Smooth muscle cell (in vitro differentiated cells): ENCODE data around the gene MORC4. TPM values are rescaled to one million over a fixed set of nuclear protein-coding genes. Genes with fewer than 3 reads are reported as not detected.

Source experiments
- DNase-seq: peaks from one replicate; lab custom pipeline; 2025; ENCODE audit not compliant: unreplicated experiment; lab: John Stamatoyannopoulos, UW
- H2AFZ ChIP-seq: fragments of 200-600 bp; sonication (generic); 2 replicates; pipeline ENCODE4 v1.6.0; 2016; ENCODE audit warnings: antibody characterized with exemption, low read depth, mild to moderate bottlenecking
- H3F3A ChIP-seq: fragments of 200-600 bp; sonication (generic); 2 replicates; pipeline ENCODE4 v1.6.0; 2017; ENCODE audit warnings: antibody characterized with exemption, low read depth
- H3K27ac ChIP-seq: fragments of 200-600 bp; sonication (generic); 2 replicates; pipeline ENCODE4 v1.5.1; 2016; ENCODE audit warnings: low read depth, mild to moderate bottlenecking
- H3K27me3 ChIP-seq: fragments of 200-600 bp; sonication (generic); 2 replicates; pipeline ENCODE4 v1.6.1; 2016; ENCODE audit warnings: low read depth, mild to moderate bottlenecking
- H3K36me3 ChIP-seq: fragments of 200-600 bp; sonication (generic); 2 replicates; pipeline ENCODE4 v1.5.1; 2016; ENCODE audit warnings: low read depth
- H3K4me1 ChIP-seq: fragments of 200-600 bp; sonication (generic); 2 replicates; pipeline ENCODE4 v1.5.1; 2016; ENCODE audit warnings: low read depth
- H3K4me2 ChIP-seq: fragments of 200-600 bp; sonication (generic); 2 replicates; pipeline ENCODE4 v1.6.0; 2016; ENCODE audit warnings: mild to moderate bottlenecking
- H3K4me3 ChIP-seq: fragments of 200-600 bp; sonication (generic); 2 replicates; pipeline ENCODE4 v1.5.1; 2016; ENCODE audit warnings: mild to moderate bottlenecking
- H3K79me2 ChIP-seq: fragments of 200-600 bp; sonication (generic); 2 replicates; pipeline ENCODE4 v1.6.0; 2016; ENCODE audit warnings: low read depth, mild to moderate bottlenecking
- H3K9ac ChIP-seq: fragments of 200-600 bp; sonication (generic); 2 replicates; pipeline ENCODE4 v1.6.0; 2016; ENCODE audit warnings: low read depth
- H3K9me3 ChIP-seq: fragments of 200-600 bp; sonication (generic); replicated peaks from 2 replicates; pipeline ENCODE4 v1.5.1; 2016; ENCODE audit warnings: low read depth
- H4K20me1 ChIP-seq: fragments of 200-600 bp; sonication (generic); 2 replicates; pipeline ENCODE4 v1.6.0; 2016; ENCODE audit warnings: low read depth
- WGBS: methylation state at CpG from one replicate; pipeline ENCODE4 v1.1.7; 2016; ENCODE audit warnings: low lambda C conversion rate; 5-methylcytosine and 5-hydroxymethylcytosine counted together
- polyA plus RNA-seq: library from polyadenylated mRNA; unstranded; fragments of >200 nt; fragmentation: Nextera tagmentation; extraction: Ambion mirVana; gene quantifications from 2 replicates; pipeline ENCODE4 v1.2.1, GENCODE V29; 2016
- total RNA-seq: library from RNA; depleted of rRNA; stranded (reverse); fragments of >200 nt; gene quantifications from 2 replicates; pipeline ENCODE4 v1.2.3, GENCODE V29; 2014
- TF ChIP-seq, protein P1 (sequence below): fragments of 200-600 bp; sonication (generic); IDR thresholded peaks from 2 replicates; pipeline ENCODE4 v1.5.1; 2017; ENCODE audit warnings: borderline replicate concordance, mild to moderate bottlenecking, antibody characterized with exemption; ENCODE audit not compliant: insufficient read depth, poor library complexity, severe bottlenecking

Gene MORC4
- total and polyA plus RNA-seq, 2 experiments from 2014 or later = 27.1 to 33.8 TPM

DNA sequence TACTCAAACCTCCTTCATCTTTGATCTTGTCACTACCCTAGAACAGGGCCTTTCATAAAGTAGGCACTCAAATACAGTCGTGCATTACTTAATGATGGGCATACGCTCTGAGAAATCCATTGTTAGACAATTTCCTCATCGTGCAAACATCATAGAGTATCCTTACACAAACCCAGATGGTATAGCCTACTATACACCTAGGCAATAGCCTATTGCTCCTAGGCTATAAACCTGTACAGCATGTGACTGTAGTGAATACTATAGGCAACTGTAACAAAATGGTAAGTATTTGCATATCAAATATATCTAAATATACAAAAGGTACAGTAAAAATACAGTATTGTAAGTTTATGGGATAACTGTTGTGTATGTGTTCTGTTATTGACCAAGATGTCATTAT, 47.9 kb downstream of the MORC4 start:
- H3K4me1 ChIP-seq = no peaks in the 10 kb centered on the region
- no peaks in the 10 kb centered on the region for H4K20me1 ChIP-seq
- DNase-seq = no peak
- H3K9ac ChIP-seq = no peak overlapping the region
- H3K4me3 ChIP-seq = no peak overlapping the region
- H3K27me3 ChIP-seq = no peaks in the 10 kb centered on the region
- TF ChIP-seq, protein P1, sequence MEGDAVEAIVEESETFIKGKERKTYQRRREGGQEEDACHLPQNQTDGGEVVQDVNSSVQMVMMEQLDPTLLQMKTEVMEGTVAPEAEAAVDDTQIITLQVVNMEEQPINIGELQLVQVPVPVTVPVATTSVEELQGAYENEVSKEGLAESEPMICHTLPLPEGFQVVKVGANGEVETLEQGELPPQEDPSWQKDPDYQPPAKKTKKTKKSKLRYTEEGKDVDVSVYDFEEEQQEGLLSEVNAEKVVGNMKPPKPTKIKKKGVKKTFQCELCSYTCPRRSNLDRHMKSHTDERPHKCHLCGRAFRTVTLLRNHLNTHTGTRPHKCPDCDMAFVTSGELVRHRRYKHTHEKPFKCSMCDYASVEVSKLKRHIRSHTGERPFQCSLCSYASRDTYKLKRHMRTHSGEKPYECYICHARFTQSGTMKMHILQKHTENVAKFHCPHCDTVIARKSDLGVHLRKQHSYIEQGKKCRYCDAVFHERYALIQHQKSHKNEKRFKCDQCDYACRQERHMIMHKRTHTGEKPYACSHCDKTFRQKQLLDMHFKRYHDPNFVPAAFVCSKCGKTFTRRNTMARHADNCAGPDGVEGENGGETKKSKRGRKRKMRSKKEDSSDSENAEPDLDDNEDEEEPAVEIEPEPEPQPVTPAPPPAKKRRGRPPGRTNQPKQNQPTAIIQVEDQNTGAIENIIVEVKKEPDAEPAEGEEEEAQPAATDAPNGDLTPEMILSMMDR = no peak
- 75% methylated on average over 3 of the region's 3 CpGs for WGBS
- no peaks in the 10 kb centered on the region for H3F3A ChIP-seq
- H2AFZ ChIP-seq = no peak overlapping the region
- no peaks in the 10 kb centered on the region for H3K9me3 ChIP-seq
- H3K36me3 ChIP-seq = no peaks in the 10 kb centered on the region
- H3K4me2 ChIP-seq = no peak overlapping the region
- no peak overlapping the region for H3K27ac ChIP-seq
- no peaks in the 10 kb centered on the region for H3K79me2 ChIP-seq

DNA sequence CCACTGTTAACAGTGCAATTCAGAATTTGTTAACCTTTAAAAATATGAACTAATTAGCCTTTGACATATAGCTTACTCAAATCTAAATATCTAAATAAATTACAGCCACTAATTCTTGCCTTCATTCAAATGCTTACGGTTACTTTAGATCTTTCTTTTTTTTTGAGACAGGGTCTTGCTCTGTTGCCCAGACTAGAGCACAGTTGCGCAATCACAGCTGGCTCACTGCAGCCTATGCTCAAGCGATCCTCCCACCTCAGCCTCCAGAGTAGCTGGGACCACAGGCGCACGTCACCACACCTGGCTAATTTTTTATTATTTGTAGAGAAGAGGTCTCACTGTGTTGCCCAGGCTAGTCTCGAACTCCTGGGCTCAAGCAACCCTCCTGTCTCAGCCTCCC, 48.8 kb downstream of the MORC4 start:
- no peak overlapping the region for H2AFZ ChIP-seq
- no peaks in the 10 kb centered on the region for H3K9me3 ChIP-seq
- H3K27ac ChIP-seq = no peak overlapping the region
- no peaks in the 10 kb centered on the region for H3F3A ChIP-seq
- H4K20me1 ChIP-seq = no peaks in the 10 kb centered on the region
- H3K4me1 ChIP-seq = no peaks in the 10 kb centered on the region
- no peak overlapping the region for H3K9ac ChIP-seq
- H3K36me3 ChIP-seq = no peaks in the 10 kb centered on the region
- no peak for DNase-seq
- no peaks in the 10 kb centered on the region for H3K27me3 ChIP-seq
- WGBS = 88% methylated on average over 6 of the region's 6 CpGs
- no peaks in the 10 kb centered on the region for H3K79me2 ChIP-seq
- TF ChIP-seq, protein P1 = no peak
- H3K4me2 ChIP-seq = no peak overlapping the region
- no peak overlapping the region for H3K4me3 ChIP-seq

GRCh38 chrX:106950381-106950780, 49.6 kb downstream of the MORC4 start:
- no peak for DNase-seq

DNA sequence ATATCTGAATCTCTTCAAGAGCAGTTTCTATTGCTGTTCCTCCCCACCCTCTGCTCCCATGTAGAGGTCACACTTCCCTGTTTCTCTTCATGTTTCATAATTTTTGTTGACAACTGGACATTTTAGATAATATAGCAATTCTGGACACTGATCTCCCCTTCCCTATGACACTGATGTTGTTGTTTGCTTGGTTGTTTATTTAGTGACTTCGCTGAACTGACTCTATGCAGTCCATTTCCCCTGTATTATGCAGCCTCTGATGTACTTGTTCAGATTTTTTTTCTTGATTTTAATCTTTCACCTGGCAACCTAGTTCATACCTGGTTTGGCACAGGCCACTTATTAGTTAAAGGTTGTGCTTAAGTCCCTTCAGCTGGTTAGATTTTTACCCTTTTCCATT, 50.6 kb downstream of the MORC4 start:
- Histone ChIP-seq H3K4me2 (no peak overlapping the region), H3F3A (no peaks in the 10 kb centered on the region), H3K27me3 (no peaks in the 10 kb centered on the region), H2AFZ (no peak overlapping the region), H3K27ac (no peak overlapping the region), H3K79me2 (no peaks in the 10 kb centered on the region), H3K36me3 (no peaks in the 10 kb centered on the region), H3K4me3 (no peak overlapping the region), H4K20me1 (no peaks in the 10 kb centered on the region), H3K4me1 (no peaks in the 10 kb centered on the region), H3K9ac (no peak overlapping the region), H3K9me3 (no peaks in the 10 kb centered on the region)
- TF ChIP-seq, protein P1 = no peak
- no peak for DNase-seq
- WGBS = 60% methylated on average over 1 of the region's 1 CpG

More at GRCh38 chrX:106950381-106950780, 49.6 kb downstream of the MORC4 start:
- H3K4me2 ChIP-seq = no peak overlapping the region
- H2AFZ ChIP-seq = no peak overlapping the region
- H3K36me3 ChIP-seq = no peaks in the 10 kb centered on the region
- no peaks in the 10 kb centered on the region for H4K20me1 ChIP-seq
- H3K9ac ChIP-seq = no peak overlapping the region
- WGBS = 69% methylated on average over 2 of the region's 2 CpGs
- no peaks in the 10 kb centered on the region for H3K27me3 ChIP-seq
- no peaks in the 10 kb centered on the region for H3K4me1 ChIP-seq
- no peak overlapping the region for H3K27ac ChIP-seq
- H3F3A ChIP-seq = no peaks in the 10 kb centered on the region
- TF ChIP-seq, protein P1 = no peak
- no peaks in the 10 kb centered on the region for H3K79me2 ChIP-seq
- no peaks in the 10 kb centered on the region for H3K9me3 ChIP-seq
- no peak overlapping the region for H3K4me3 ChIP-seq
